Parathyroid adenoma (tissue), 2 donors: ENCODE data around the gene VPS13D.
"Not testable (repeated sequence)": the region's sequence is repeated elsewhere in the genome, so short reads cannot be mapped to it uniquely, and the experiment has no call there.

Experiments used
- H2AFZ ChIP-seq: fragments of 300-600 bp; sonication (generic); one replicate; pipeline ENCODE4 v1.7.0; 2017; ENCODE audit warnings: antibody characterized with exemption, mild to moderate bottlenecking
- H3K27ac ChIP-seq: fragments of 300-600 bp; sonication (generic); one replicate; pipeline ENCODE4 v1.7.0; 2017
- H3K27me3 ChIP-seq: fragments of 300-600 bp; sonication (generic); one replicate; pipeline ENCODE4 v1.7.0; 2017; ENCODE audit warnings: low read length; ENCODE audit not compliant: control insufficient read depth, insufficient read depth
- H3K36me3 ChIP-seq: fragments of 300-600 bp; sonication (generic); one replicate; pipeline ENCODE4 v1.7.0; 2017; ENCODE audit warnings: low read length; ENCODE audit not compliant: control insufficient read depth, insufficient read depth
- H3K4me1 ChIP-seq: fragments of 300-600 bp; sonication (generic); one replicate; pipeline ENCODE4 v1.7.0; 2017; ENCODE audit warnings: control low read depth
- H3K4me2 ChIP-seq: fragments of 300-600 bp; sonication (generic); one replicate; pipeline ENCODE4 v1.7.0; 2017; ENCODE audit warnings: low read length
- H3K4me3 ChIP-seq: fragments of 300-600 bp; sonication (generic); one replicate; pipeline ENCODE4 v1.7.0; 2017; ENCODE audit warnings: low read depth, low read length
- H3K79me2 ChIP-seq: fragments of 300-600 bp; sonication (generic); one replicate; pipeline ENCODE4 v1.7.0; 2017; ENCODE audit warnings: control low read depth
- H3K9ac ChIP-seq: fragments of 300-600 bp; sonication (generic); one replicate; pipeline ENCODE4 v1.7.0; 2017; ENCODE audit warnings: mild to moderate bottlenecking
- H3K9me3 ChIP-seq: fragments of 300-600 bp; sonication (generic); one replicate; pipeline ENCODE4 v1.7.0; 2017; ENCODE audit warnings: low read length; ENCODE audit not compliant: control insufficient read depth
- TF ChIP-seq, protein P1 (sequence below): fragments of 300-600 bp; sonication (generic); IDR thresholded peaks from one replicate; pipeline ENCODE4 v1.7.0; 2017; ENCODE audit warnings: antibody characterized with exemption, mild to moderate bottlenecking
- donor health status: primary hyperparathyroidism.

The VPS13D gene

GRCh38 chr1:12532405-12533315 lies 302.8 kb downstream of the VPS13D start:
- Histone ChIP-seq H3K9me3 (no peaks in the 10 kb centered on the region), H3K4me3 (no peak overlapping the region), H3K36me3 (no peaks in the 10 kb centered on the region), H3K4me1 (no peaks in the 10 kb centered on the region), H3K4me2 (no peak overlapping the region), H2AFZ (no peak overlapping the region), H3K79me2 (no peaks in the 10 kb centered on the region), H3K27ac (no peak overlapping the region), H3K27me3 (no peaks in the 10 kb centered on the region), H3K9ac (no peak overlapping the region)
- TF ChIP-seq, protein P1, sequence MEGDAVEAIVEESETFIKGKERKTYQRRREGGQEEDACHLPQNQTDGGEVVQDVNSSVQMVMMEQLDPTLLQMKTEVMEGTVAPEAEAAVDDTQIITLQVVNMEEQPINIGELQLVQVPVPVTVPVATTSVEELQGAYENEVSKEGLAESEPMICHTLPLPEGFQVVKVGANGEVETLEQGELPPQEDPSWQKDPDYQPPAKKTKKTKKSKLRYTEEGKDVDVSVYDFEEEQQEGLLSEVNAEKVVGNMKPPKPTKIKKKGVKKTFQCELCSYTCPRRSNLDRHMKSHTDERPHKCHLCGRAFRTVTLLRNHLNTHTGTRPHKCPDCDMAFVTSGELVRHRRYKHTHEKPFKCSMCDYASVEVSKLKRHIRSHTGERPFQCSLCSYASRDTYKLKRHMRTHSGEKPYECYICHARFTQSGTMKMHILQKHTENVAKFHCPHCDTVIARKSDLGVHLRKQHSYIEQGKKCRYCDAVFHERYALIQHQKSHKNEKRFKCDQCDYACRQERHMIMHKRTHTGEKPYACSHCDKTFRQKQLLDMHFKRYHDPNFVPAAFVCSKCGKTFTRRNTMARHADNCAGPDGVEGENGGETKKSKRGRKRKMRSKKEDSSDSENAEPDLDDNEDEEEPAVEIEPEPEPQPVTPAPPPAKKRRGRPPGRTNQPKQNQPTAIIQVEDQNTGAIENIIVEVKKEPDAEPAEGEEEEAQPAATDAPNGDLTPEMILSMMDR: no peak

DNA sequence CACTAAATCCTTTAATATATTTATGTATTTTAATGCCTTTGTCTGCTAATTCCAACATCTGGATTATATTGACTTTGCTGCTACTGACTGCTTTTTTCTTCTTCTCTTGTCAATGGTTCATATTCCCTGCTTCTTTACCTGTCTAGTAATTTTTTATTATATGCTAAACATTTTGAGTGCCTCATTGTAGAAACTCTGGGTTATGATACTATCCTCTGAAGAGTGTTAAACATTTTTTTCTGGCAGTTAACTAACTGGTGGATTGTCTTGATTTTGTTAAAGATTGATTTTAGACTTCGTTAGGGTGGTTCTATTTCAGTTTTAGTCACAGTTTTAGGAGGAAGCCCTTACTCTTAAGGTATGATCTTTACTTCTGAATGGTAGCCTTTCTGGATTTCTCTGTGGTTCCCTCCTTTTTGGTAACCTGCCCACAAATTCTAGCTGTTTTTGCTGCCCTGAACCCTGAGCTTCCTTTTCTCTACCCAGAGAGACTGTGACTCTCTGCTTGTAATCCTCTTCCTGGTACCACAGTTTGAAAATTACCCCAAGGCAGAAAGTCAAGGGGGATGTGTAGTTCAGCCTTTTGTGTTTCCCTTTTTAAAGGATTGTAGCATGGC lies 306.3 kb downstream of the VPS13D start:
- H3K4me3 ChIP-seq: no peak overlapping the region
- no peak overlapping the region for H3K9ac ChIP-seq
- H2AFZ ChIP-seq: no peak overlapping the region
- H3K79me2 ChIP-seq: no peaks in the 10 kb centered on the region
- H3K9me3 ChIP-seq: no peaks in the 10 kb centered on the region
- TF ChIP-seq, protein P1: no peak
- H3K4me2 ChIP-seq: no peak overlapping the region
- H3K4me1 ChIP-seq: no peaks in the 10 kb centered on the region
- no peak overlapping the region for H3K27ac ChIP-seq
- H3K27me3 ChIP-seq: no peaks in the 10 kb centered on the region
- H3K36me3 ChIP-seq: no peaks in the 10 kb centered on the region

GRCh38 chr1:12537294-12537693 lies 307.5 kb downstream of the VPS13D start:
- no peak overlapping the region for H2AFZ ChIP-seq
- no peaks in the 10 kb centered on the region for H3K79me2 ChIP-seq
- H3K9me3 ChIP-seq: no peaks in the 10 kb centered on the region
- H3K4me2 ChIP-seq: no peak overlapping the region
- H3K4me3 ChIP-seq: no peak overlapping the region
- H3K27ac ChIP-seq: no peak overlapping the region
- H3K36me3 ChIP-seq: no peaks in the 10 kb centered on the region
- no peaks in the 10 kb centered on the region for H3K4me1 ChIP-seq
- TF ChIP-seq, protein P1: no peak
- H3K9ac ChIP-seq: no peak overlapping the region
- H3K27me3 ChIP-seq: no peaks in the 10 kb centered on the region

- TF ChIP-seq, protein P1: no peak
- no peak overlapping the region for H3K27ac ChIP-seq
- no peaks in the 10 kb centered on the region for H3K27me3 ChIP-seq
- no peak overlapping the region for H3K9ac ChIP-seq
- no peaks in the 10 kb centered on the region for H3K9me3 ChIP-seq
- H3K4me2 ChIP-seq: no peak overlapping the region
- H3K79me2 ChIP-seq: no peaks in the 10 kb centered on the region
- H3K4me3 ChIP-seq: no peak overlapping the region
- no peaks in the 10 kb centered on the region for H3K4me1 ChIP-seq
- no peak overlapping the region for H2AFZ ChIP-seq
- H3K36me3 ChIP-seq: no peaks in the 10 kb centered on the region
These were observed 308.2 kb downstream of the VPS13D start for GRCh38 chr1:12537906-12538461.

- not testable (repeated sequence) for H3K27me3 ChIP-seq, H3K36me3 ChIP-seq, H3K4me2 ChIP-seq, H2AFZ ChIP-seq, H3K9me3 ChIP-seq, H3K9ac ChIP-seq, H3K4me3 ChIP-seq, H3K4me1 ChIP-seq, H3K79me2 ChIP-seq, H3K27ac ChIP-seq
These were observed 308.7 kb downstream of the VPS13D start for GRCh38 chr1:12538536-12538935.
